Brain microvascular endothelial cell (primary cell): ENCODE results near the gene KPNA4.
A peak's percentile ranks its signal among the peaks of the same experiment; 100 is the strongest.

Experiments used
- DNase-seq: peaks from one replicate; pipeline ENCODE4 v3.0.0-alpha.2; 2020
- H3K27ac ChIP-seq: fragments of 250-450 bp; sonication (Bioruptor Pico); 2 replicates; pipeline ENCODE4 v1.5.1; 2020; ENCODE audit warnings: mild to moderate bottlenecking, moderate library complexity
- H3K27me3 ChIP-seq: fragments of 250-450 bp; sonication (Bioruptor Pico); replicated peaks from 2 replicates; pipeline ENCODE4 v1.5.1; 2020; ENCODE audit warnings: mild to moderate bottlenecking
- H3K36me3 ChIP-seq: fragments of 250-450 bp; sonication (Bioruptor Pico); replicated peaks from 2 replicates; pipeline ENCODE4 v1.5.1; 2020; ENCODE audit warnings: mild to moderate bottlenecking
- H3K4me3 ChIP-seq: 2 replicates; pipeline ENCODE4 v1.5.1; 2011; ENCODE audit warnings: low read depth, mild to moderate bottlenecking, control low read depth, low read length, moderate library complexity
- CTCF ChIP-seq: IDR thresholded peaks from 2 replicates; pipeline ENCODE4 v1.5.1; 2011; ENCODE audit warnings: low read depth, mild to moderate bottlenecking, moderate library complexity, low read length, control low read depth, inconsistent platforms; ENCODE audit errors: missing control alignments
- in situ Hi-C: cut with HindIII; loops from 2 replicates; pipeline ENCODE4 v1.10.0; 2017; ENCODE audit warnings: low sequenced_read_pairs, low pct_ligation_motif_present

Gene KPNA4

GRCh38 chr3:160565442-160566403, at the start of gene KPNA4:
Gene KPNA4 (minus strand): TSS chr3:160565571. CDS start chr3:160565282, 289 bp downstream.
- H3K27me3 ChIP-seq = no peaks in the 10 kb centered on the region
- peak within 1 kb of the TSS; percentile 100 for H3K27ac ChIP-seq
- peak within 1 kb of the TSS; percentile 85 for H3K4me3 ChIP-seq
- TF ChIP-seq CTCF = no peak
- in situ Hi-C loops = no loop called here
- peaks cover 2% of the 10 kb centered on the region for H3K36me3 ChIP-seq
- DNase-seq = peak; percentile 96

- DNase-seq = no peak
- Histone ChIP-seq H3K4me3 (no peak overlapping the region), H3K27ac (no peak overlapping the region), H3K27me3 (no peaks in the 10 kb centered on the region), H3K36me3 (no peaks in the 10 kb centered on the region)
- no peak for TF ChIP-seq CTCF
- in situ Hi-C loops = no loop called here
Measured at GRCh38 chr3:160613661-160614060, 48.3 kb upstream of the KPNA4 start.

GRCh38 chr3:160612386-160613075, 47.2 kb upstream of the KPNA4 start:
- Histone ChIP-seq H3K4me3 (no peak overlapping the region), H3K27me3 (no peaks in the 10 kb centered on the region), H3K36me3 (no peaks in the 10 kb centered on the region), H3K27ac (no peak overlapping the region)
- no peak for DNase-seq
- no peak for TF ChIP-seq CTCF
- in situ Hi-C loops = no loop called here

GRCh38 chr3:160611141-160611540, 45.8 kb upstream of the KPNA4 start:
- no peak for DNase-seq
- Histone ChIP-seq H3K36me3 (no peaks in the 10 kb centered on the region), H3K27ac (no peak overlapping the region), H3K27me3 (no peaks in the 10 kb centered on the region), H3K4me3 (no peak overlapping the region)
- TF ChIP-seq CTCF = no peak
- in situ Hi-C loops = no loop called here

- H3K4me3 ChIP-seq = no peak overlapping the region
- TF ChIP-seq CTCF = no peak
- no peak for DNase-seq
- H3K27ac ChIP-seq = no peak overlapping the region
- H3K27me3 ChIP-seq = no peaks in the 10 kb centered on the region
- in situ Hi-C loops = no loop called here
- H3K36me3 ChIP-seq = no peaks in the 10 kb centered on the region
Measured at GRCh38 chr3:160608870-160609269, 43.5 kb upstream of the KPNA4 start.
